H1 (cell line): Measurements from ENCODE around the gene PACSIN2. TPM values are rescaled to one million over a fixed set of nuclear protein-coding genes. Genes with fewer than 3 reads are reported as not detected.

Experiments
- EZH2 ChIP-seq: fragments of 200-600 bp; sonication (generic); IDR thresholded peaks from 2 replicates; pipeline ENCODE4 v1.7.1; 2012; ENCODE audit warnings: low read depth, mild to moderate bottlenecking, moderate library complexity, low read length, inconsistent platforms; ENCODE audit not compliant: severe bottlenecking
- GABPA ChIP-seq: IDR thresholded peaks from 2 replicates; pipeline ENCODE4 v1.6.1; 2011; ENCODE audit warnings: mild to moderate bottlenecking, low read length, moderate library complexity, borderline replicate concordance; ENCODE audit not compliant: insufficient read depth
- RBBP5 ChIP-seq: IDR thresholded peaks from 2 replicates; pipeline ENCODE4 v1.7.1; 2012; ENCODE audit warnings: low read depth, mild to moderate bottlenecking, inconsistent platforms, low read length, moderate library complexity, borderline replicate concordance
- RFX5 ChIP-seq: IDR thresholded peaks from 2 replicates; pipeline ENCODE4 v1.6.1; 2011; ENCODE audit warnings: low read depth, low read length, improper control_type of control experiment, borderline replicate concordance
- TAF1 ChIP-seq: IDR thresholded peaks from 2 replicates; pipeline ENCODE4 v1.6.1; 2011; ENCODE audit warnings: mild to moderate bottlenecking, low read depth, low read length
- polyA plus RNA-seq, 7 experiments: library from polyadenylated mRNA; depleted of rRNA in 3 of 7; stranded (reverse) in 5 of 7; unstranded in 2 of 7; fragments of >200 nt in 5 of 7; fragments of 200-250 nt in 2 of 7; gene quantifications; 1 replicate in 5 of 7; 2 replicates in 1 of 7; 4 replicates in 1 of 7; pipeline versions ENCODE4 v1.2.1 to v1.2.3, GENCODE V29; 2011 to 2013; ENCODE audit warnings: missing spikeins in 2 of 7, mixed read lengths in 2 of 7
- total RNA-seq: library from RNA; stranded (reverse); fragmentation: NEBNext Ultra II Directional; extraction: Animal tissue kit (Norgen Biotek cat#: 25700); gene quantifications from 2 replicates; pipeline ENCODE4 v1.2.1, GENCODE V29; 2021

PACSIN2 gene
- total and polyA plus RNA-seq, 2 of the 8 experiments (the other 6 are each of a cell fraction or from before 2014, with no cell fraction given) = 44.8 to 64.2 TPM

DNA sequence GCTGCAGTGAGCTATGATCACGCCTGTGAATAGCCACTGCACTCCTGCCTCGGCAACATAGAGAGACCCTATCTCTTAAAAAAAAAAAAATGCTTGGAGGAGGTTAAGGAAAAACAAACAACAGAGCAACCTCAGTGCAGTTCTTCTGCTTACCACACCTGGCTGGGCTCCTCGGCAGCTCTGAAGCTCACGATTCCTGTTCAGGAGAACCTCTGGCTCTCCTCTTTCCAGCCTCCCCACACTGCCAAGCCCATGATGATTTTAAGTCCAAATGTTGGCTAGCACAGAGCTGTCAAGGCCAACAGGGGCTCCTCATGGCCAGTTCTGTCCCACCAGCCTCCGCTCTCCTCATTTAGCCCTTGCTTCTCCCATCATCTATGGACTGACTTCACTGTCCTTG is 88.2 kb downstream of the PACSIN2 start (continued):
- TF ChIP-seq EZH2 (no peak), GABPA (no peak), RFX5 (no peak), RBBP5 (no peak), TAF1 (no peak)
